ENCODE results near the gene GRM4. TPM values are rescaled to one million over a fixed set of nuclear protein-coding genes. Genes with fewer than 3 reads are reported as not detected.

GRM4 gene
- total RNA-seq, 1 experiment from 2014 or later = not detected

GRCh38 chr6:34000281-34000680 is 145.6 kb downstream of the GRM4 start:
- H4K20me1 ChIP-seq (ENCODE audit: insufficient read depth) = no peaks in the 10 kb centered on the region
- no TSS peak for BruUV-seq (replicated peaks)
- no peak overlapping the region for H3K27ac ChIP-seq
- no peak overlapping the region for H3K4me3 ChIP-seq
- no peaks in the 10 kb centered on the region for H3K9me3 ChIP-seq (ENCODE audit: insufficient read depth, low read depth)
- no peaks in the 10 kb centered on the region for H3K9me2 ChIP-seq (ENCODE audit: insufficient read depth)
- H3K36me3 ChIP-seq (ENCODE audit: low read depth) = no peaks in the 10 kb centered on the region
- no peaks in the 10 kb centered on the region for H3K4me1 ChIP-seq (replicated peaks; ENCODE audit: insufficient read depth)
- no peak for DNase-seq
- peaks cover 95% of the 10 kb centered on the region for H3K27me3 ChIP-seq (ENCODE audit: insufficient read depth, low read depth)
- H2AFZ ChIP-seq = no peak overlapping the region
- no peak overlapping the region for H3K4me2 ChIP-seq
- no peak for TF ChIP-seq CTCF (conservative IDR thresholded peaks at IDR 0.05)
- TF ChIP-seq EZH2 (IDR thresholded peaks at IDR 0.05; ENCODE audit: low read depth) = no peak
- no peaks in the 10 kb centered on the region for H3K79me2 ChIP-seq (ENCODE audit: low read depth)
- CTCF ChIA-PET = interaction anchor here (0.5 kb wide), 1 partner anchor 1277 kb away, joined by 8 read pairs; no protein-coding TSS in a partner anchor
- no peaks in the 10 kb centered on the region for H3F3A ChIP-seq (ENCODE audit: insufficient read depth, low read depth)
- POLR2A ChIA-PET (ENCODE audit: unreplicated experiment) = no interaction called here
- intact Hi-C loops (cut with micrococcal nuclease; ENCODE audit: unreplicated experiment) = no loop called here

- Histone ChIP-seq H3F3A (ENCODE audit: insufficient read depth, low read depth) (no peaks in the 10 kb centered on the region), H3K9me3 (ENCODE audit: insufficient read depth, low read depth) (no peaks in the 10 kb centered on the region), H3K9me2 (ENCODE audit: insufficient read depth) (no peaks in the 10 kb centered on the region), H3K79me2 (ENCODE audit: low read depth) (no peaks in the 10 kb centered on the region), H2AFZ (no peak overlapping the region), H3K36me3 (ENCODE audit: low read depth) (no peaks in the 10 kb centered on the region), H3K4me1 (replicated peaks; ENCODE audit: insufficient read depth) (no peaks in the 10 kb centered on the region), H4K20me1 (ENCODE audit: insufficient read depth) (no peaks in the 10 kb centered on the region), H3K27ac (no peak overlapping the region), H3K27me3 (ENCODE audit: insufficient read depth, low read depth) (peaks cover 97% of the 10 kb centered on the region), H3K4me3 (no peak overlapping the region), H3K4me2 (no peak overlapping the region)
- DNase-seq = no peak
- intact Hi-C loops (cut with micrococcal nuclease; ENCODE audit: unreplicated experiment) = no loop called here
- BruUV-seq (replicated peaks) = no TSS peak
- CTCF ChIA-PET = no interaction called here
- POLR2A ChIA-PET (ENCODE audit: unreplicated experiment) = no interaction called here
- TF ChIP-seq CTCF (conservative IDR thresholded peaks at IDR 0.05) (no peak), EZH2 (IDR thresholded peaks at IDR 0.05; ENCODE audit: low read depth) (no peak)
Observed at GRCh38 chr6:33999567-33999966, 146.3 kb downstream of the GRM4 start.

- H3K4me1 ChIP-seq (replicated peaks; ENCODE audit: insufficient read depth) = no peaks in the 10 kb centered on the region
- no peaks in the 10 kb centered on the region for H3K36me3 ChIP-seq (ENCODE audit: low read depth)
- H4K20me1 ChIP-seq (ENCODE audit: insufficient read depth) = no peaks in the 10 kb centered on the region
- H3K4me2 ChIP-seq = no peak overlapping the region
- no peaks in the 10 kb centered on the region for H3K9me2 ChIP-seq (ENCODE audit: insufficient read depth)
- H3K9me3 ChIP-seq (ENCODE audit: insufficient read depth, low read depth) = no peaks in the 10 kb centered on the region
- H3K4me3 ChIP-seq = no peak overlapping the region
- no peak overlapping the region for H3K27ac ChIP-seq
- BruUV-seq (replicated peaks) = no TSS peak
- ChIA-PET CTCF (no interaction called here), POLR2A (ENCODE audit: unreplicated experiment) (no interaction called here)
- H2AFZ ChIP-seq = no peak overlapping the region
- intact Hi-C loops (cut with micrococcal nuclease; ENCODE audit: unreplicated experiment) = no loop called here
- H3K27me3 ChIP-seq (ENCODE audit: insufficient read depth, low read depth) = peaks cover 99% of the 10 kb centered on the region
- no peak for DNase-seq
- H3K79me2 ChIP-seq (ENCODE audit: low read depth) = no peaks in the 10 kb centered on the region
- TF ChIP-seq EZH2 (IDR thresholded peaks at IDR 0.05; ENCODE audit: low read depth) (no peak), CTCF (conservative IDR thresholded peaks at IDR 0.05) (no peak)
- H3F3A ChIP-seq (ENCODE audit: insufficient read depth, low read depth) = no peaks in the 10 kb centered on the region
Observed at GRCh38 chr6:33998660-33999059, 147.2 kb downstream of the GRM4 start.

Measured in PC-9 (cell line).